Activated T-cell treated with anti-CD3 and anti-CD28 coated beads, Interleukin-2, amount 50 U/mL, for 4 hours (primary cell): ENCODE results near the gene NMUR1. TPM values are rescaled to one million over a fixed set of nuclear protein-coding genes. Genes with fewer than 3 reads are reported as not detected.

Experiments used
- ATAC-seq, 2 donors: fragments of 200-7000 bp; cut with Tn5 transposase; one replicate each; pipeline ENCODE4 v1.10.0; 2021
- DNase-seq: peaks from one replicate; pipeline ENCODE4 v3.0.0-alpha.2; 2020
- H3K27me3 Mint-ChIP-seq: one replicate; pipeline ENCODE4 v1.8.0; 2021; ENCODE audit warnings: low read depth, mixed read lengths
- H3K36me3 Mint-ChIP-seq: one replicate; pipeline ENCODE4 v1.8.0; 2022; ENCODE audit warnings: mixed read lengths; ENCODE audit not compliant: insufficient read depth
- H3K4me1 Mint-ChIP-seq: one replicate; pipeline ENCODE4 v1.8.0; 2021; ENCODE audit warnings: low read depth, mixed read lengths
- H3K4me3 Mint-ChIP-seq: one replicate; pipeline ENCODE4 v1.8.0; 2021; ENCODE audit warnings: mild to moderate bottlenecking, moderate library complexity, mixed read lengths
- H3K9me3 Mint-ChIP-seq: one replicate; pipeline ENCODE4 v1.8.0; 2021; ENCODE audit warnings: mixed read lengths
- total RNA-seq, 3 donors: library from RNA; stranded (reverse); gene quantifications; one replicate each; pipeline ENCODE4 v1.2.1, GENCODE V29; 2021

The NMUR1 gene
- total RNA-seq, 3 donors from 2014 or later: 0.08 TPM; not detected in 2

GRCh38 chr2:231497651-231498050 lies 32.6 kb downstream of the NMUR1 start:
- Mint-ChIP-seq H3K4me3 (no peak overlapping the region), H3K4me1 (no peaks in the 10 kb centered on the region), H3K36me3 (peaks cover 1% of the 10 kb centered on the region), H3K27me3 (no peaks in the 10 kb centered on the region), H3K9me3 (no peaks in the 10 kb centered on the region)
- ATAC-seq (no peak), DNase-seq (no peak)

DNA sequence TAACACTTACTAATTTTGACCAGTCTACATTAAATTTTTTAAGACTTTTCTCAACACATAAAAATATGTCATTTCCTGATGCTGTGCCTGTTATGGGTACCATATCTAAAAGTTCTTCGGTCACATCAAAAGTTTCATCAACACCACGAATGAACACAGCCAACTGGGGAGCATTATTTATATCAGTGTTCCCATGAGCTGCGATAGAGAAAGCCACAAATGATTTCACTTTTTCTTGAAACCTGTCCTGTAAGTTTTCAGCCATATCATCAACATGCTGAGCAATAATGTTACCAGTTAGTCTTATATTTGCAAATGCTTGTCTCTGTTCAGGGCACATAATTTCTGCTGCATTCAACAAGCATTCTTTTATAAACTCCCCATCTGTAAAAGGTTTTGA lies 35.6 kb downstream of the NMUR1 start:
- Mint-ChIP-seq H3K27me3 (no peaks in the 10 kb centered on the region), H3K4me3 (no peak overlapping the region), H3K36me3 (no peaks in the 10 kb centered on the region), H3K9me3 (no peaks in the 10 kb centered on the region), H3K4me1 (no peaks in the 10 kb centered on the region)
- DNase-seq (no peak), ATAC-seq (no peak)

DNA sequence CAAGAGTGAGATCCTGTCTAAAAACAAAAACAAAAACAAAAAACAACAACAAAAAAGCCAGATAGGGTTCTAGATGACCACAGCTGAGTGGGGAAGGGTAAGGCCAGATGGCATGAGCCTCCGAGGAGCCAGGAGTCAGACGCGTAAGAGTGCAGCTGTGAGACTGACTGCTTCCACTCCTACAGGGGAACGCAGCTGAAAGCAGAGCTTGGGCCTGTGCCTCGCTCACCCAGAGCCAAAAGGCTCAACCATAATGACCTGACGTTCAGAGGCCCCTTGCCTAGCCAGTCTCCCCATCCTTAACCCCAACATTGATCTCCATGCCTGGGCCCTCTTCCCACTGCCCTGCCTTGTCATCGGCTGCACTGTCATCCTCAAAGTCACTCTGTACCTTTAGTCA lies 39.4 kb downstream of the NMUR1 start:
- H3K4me3 Mint-ChIP-seq: no peak overlapping the region
- DNase-seq: no peak
- no peaks in the 10 kb centered on the region for H3K4me1 Mint-ChIP-seq

DNA sequence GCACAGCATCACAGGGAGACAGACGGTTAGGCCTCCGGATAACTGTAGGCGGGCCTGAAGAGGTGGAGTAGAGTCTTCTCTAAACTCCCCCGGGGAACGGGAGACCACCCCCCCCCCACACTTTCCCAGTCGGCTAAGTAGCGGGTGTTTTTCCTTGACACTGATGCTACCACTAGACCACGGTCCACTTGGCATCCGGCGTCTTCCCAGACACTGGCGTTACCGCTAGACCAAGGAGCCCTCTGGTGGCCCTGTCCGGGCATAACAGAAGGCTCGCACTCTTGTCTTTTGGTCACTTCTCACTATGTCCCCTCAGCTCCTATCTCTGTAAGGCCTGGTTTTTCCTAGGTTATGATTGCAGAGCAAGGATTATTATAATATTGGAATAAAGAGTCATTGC lies 40.3 kb downstream of the NMUR1 start:
- Mint-ChIP-seq H3K27me3 (no peaks in the 10 kb centered on the region), H3K36me3 (no peaks in the 10 kb centered on the region), H3K4me1 (no peaks in the 10 kb centered on the region), H3K9me3 (no peaks in the 10 kb centered on the region), H3K4me3 (no peak overlapping the region)
- ATAC-seq (no peak), DNase-seq (no peak)

More for the DNA sequence above, 39.4 kb downstream of the NMUR1 start:
- no peak for ATAC-seq
- no peaks in the 10 kb centered on the region for H3K36me3 Mint-ChIP-seq
- H3K27me3 Mint-ChIP-seq: no peaks in the 10 kb centered on the region
- no peaks in the 10 kb centered on the region for H3K9me3 Mint-ChIP-seq

- Mint-ChIP-seq H3K36me3 (no peaks in the 10 kb centered on the region), H3K27me3 (no peaks in the 10 kb centered on the region), H3K4me1 (peaks cover 2% of the 10 kb centered on the region), H3K9me3 (no peaks in the 10 kb centered on the region), H3K4me3 (no peak overlapping the region)
- DNase-seq (no peak), ATAC-seq (no peak)
Observed at GRCh38 chr2:231488331-231488730, 41.9 kb downstream of the NMUR1 start.

- H3K27me3 Mint-ChIP-seq: no peaks in the 10 kb centered on the region
- no peak overlapping the region for H3K4me3 Mint-ChIP-seq
- no peak for DNase-seq
- no peak for ATAC-seq
- no peaks in the 10 kb centered on the region for H3K36me3 Mint-ChIP-seq
- H3K9me3 Mint-ChIP-seq: no peaks in the 10 kb centered on the region
- H3K4me1 Mint-ChIP-seq: peaks cover 6% of the 10 kb centered on the region
Observed at GRCh38 chr2:231486851-231487596, 43.2 kb downstream of the NMUR1 start.

DNA sequence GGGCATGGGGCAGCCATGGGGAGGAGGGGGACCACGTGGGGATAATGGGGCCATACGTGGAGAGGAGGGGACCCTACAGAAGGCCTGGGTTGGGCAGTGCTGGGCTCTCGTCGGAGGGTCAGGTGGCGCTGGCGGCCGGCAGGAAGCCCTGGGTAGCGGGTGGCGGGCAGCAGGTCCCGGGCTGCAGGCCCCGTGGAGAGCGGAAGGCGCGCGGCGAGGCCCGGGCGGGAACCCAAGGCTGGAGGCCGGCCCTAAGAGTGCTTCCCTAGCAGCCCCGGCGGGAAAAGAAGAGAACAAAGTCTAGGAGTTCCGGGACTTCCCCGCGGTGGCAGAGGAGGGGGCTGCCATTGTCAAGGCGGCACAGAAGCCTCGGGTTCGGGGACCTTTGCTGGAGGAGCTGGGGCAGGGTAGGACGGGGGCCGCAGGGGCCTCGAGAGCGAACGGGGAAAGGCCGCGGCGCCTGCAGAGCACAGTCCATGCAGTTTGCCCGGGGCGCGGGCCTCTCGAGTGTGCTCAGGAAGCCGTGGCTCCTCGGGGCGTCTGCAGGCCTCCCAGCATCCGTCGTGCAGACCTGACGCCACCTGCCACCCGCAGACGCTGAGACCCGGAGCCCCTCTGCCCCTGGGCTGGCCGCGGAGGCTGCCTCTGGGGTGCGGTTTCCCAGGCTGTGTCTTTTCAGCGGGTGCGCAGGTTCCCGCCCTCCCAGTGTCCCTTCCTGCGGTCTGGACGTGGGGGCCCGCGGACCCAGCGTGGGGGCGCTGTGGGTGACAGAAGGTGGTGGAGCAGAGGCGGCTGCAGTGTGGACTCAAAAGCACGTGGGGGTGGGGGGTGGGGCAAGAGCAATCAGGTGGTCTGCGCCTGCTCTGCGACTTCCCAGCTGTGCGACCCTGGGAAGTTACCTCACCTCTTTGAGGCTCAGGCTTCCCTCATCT lies 46.6 kb downstream of the NMUR1 start:
- no peaks in the 10 kb centered on the region for H3K27me3 Mint-ChIP-seq
- peak; percentile 30 to 60 for ATAC-seq
- peak; percentile 10 for DNase-seq
- peaks cover 9% of the 10 kb centered on the region for H3K4me1 Mint-ChIP-seq
- peak overlapping the region; percentile 82 for H3K4me3 Mint-ChIP-seq
- no peaks in the 10 kb centered on the region for H3K36me3 Mint-ChIP-seq
- no peaks in the 10 kb centered on the region for H3K9me3 Mint-ChIP-seq

GRCh38 chr2:231482806-231483391 lies 47.3 kb downstream of the NMUR1 start:
- Mint-ChIP-seq H3K27me3 (no peaks in the 10 kb centered on the region), H3K4me1 (peaks cover 9% of the 10 kb centered on the region), H3K9me3 (no peaks in the 10 kb centered on the region), H3K36me3 (no peaks in the 10 kb centered on the region), H3K4me3 (peak overlapping the region; percentile 82)
- DNase-seq (peak; percentile 65), ATAC-seq (peak; percentile 87 to 89)

DNA sequence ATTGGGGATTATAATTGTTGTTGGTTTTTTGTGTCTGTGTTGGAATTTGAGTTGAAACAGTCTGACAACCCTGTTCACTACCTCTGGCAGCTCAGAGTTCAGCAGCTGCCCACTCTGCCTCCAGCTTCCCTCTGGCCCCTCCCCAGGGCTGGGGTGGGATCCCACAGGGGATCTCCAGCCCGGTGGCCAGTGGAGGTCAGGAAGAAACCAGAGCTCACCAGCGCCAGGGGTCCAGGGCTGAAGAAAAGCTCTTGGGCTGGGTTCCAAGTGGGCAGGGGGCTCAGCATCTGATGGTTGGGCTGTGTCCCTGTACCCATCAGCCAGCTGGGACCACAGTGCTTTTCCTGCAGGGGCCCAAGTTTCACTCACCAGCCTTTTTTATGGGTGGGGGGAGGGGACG lies 49.5 kb downstream of the NMUR1 start:
- no peak for ATAC-seq
- Mint-ChIP-seq H3K36me3 (no peaks in the 10 kb centered on the region), H3K9me3 (no peaks in the 10 kb centered on the region), H3K4me3 (no peak overlapping the region), H3K27me3 (no peaks in the 10 kb centered on the region), H3K4me1 (peaks cover 9% of the 10 kb centered on the region)
- no peak for DNase-seq

DNA sequence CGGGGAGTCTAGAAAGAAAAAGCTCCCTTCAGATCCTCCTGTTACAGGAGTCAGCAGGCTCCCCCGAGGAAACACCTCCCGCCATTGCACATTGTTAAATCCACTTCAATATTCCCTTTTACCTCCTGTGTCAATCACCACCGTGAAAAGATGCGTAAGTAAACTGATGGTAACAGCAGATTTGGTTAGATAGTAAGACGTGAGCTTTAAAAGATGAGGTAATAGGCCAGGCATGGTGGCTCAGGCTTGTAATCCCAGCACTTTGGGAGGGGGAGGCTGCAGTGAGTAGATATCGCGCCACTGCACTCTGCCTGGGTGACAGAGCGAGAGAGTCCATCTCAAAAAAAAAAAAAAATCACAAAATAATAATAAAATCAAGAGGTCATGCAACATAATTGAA lies 50.8 kb downstream of the NMUR1 start:
- Mint-ChIP-seq H3K36me3 (no peaks in the 10 kb centered on the region), H3K27me3 (no peaks in the 10 kb centered on the region), H3K4me3 (no peak overlapping the region), H3K4me1 (peaks cover 9% of the 10 kb centered on the region), H3K9me3 (no peaks in the 10 kb centered on the region)
- ATAC-seq: no peak
- no peak for DNase-seq

DNA sequence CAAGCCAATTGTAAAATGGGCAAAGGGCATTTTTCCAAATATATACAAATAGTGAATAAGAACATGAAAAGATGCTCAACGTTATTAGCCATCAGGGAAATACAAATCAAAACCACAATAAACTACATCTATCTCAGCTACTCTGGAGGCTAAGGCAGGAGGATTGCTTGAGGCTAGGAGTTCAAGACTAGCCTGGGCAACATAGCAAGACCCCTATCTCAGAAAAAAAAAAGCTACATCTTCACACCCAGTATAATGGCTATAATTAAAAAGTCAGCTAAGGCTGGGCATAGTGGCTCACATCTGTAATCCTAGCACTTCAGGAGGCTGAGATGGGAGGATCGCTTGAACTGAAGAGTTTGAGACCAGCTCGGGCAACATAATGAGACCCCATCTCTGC lies 53.3 kb downstream of the NMUR1 start:
- Mint-ChIP-seq H3K4me3 (no peak overlapping the region), H3K27me3 (no peaks in the 10 kb centered on the region), H3K36me3 (no peaks in the 10 kb centered on the region), H3K4me1 (peaks cover 2% of the 10 kb centered on the region), H3K9me3 (no peaks in the 10 kb centered on the region)
- DNase-seq (no peak), ATAC-seq (no peak)

- Mint-ChIP-seq H3K27me3 (no peaks in the 10 kb centered on the region), H3K9me3 (no peaks in the 10 kb centered on the region), H3K4me3 (no peak overlapping the region), H3K4me1 (no peaks in the 10 kb centered on the region), H3K36me3 (no peaks in the 10 kb centered on the region)
- DNase-seq (no peak), ATAC-seq (no peak)
Observed at GRCh38 chr2:231475965-231476364, 54.3 kb downstream of the NMUR1 start.
